B cell (primary cell): Measurements from ENCODE around the gene CYP2R1.

Source experiments
- CTCF ChIP-seq: fragments of 200-600 bp; IDR thresholded peaks from one replicate; pipeline ENCODE4 v1.8.0; 2022; ENCODE audit warnings: antibody characterized with exemption, mild to moderate bottlenecking
- EZH2 ChIP-seq: IDR thresholded peaks from 2 replicates; pipeline ENCODE4 v1.6.1; 2012; ENCODE audit warnings: borderline replicate concordance, low read depth, mild to moderate bottlenecking, moderate library complexity, low read length; ENCODE audit not compliant: insufficient read depth, poor library complexity, severe bottlenecking

- TF ChIP-seq CTCF: no peak
- TF ChIP-seq EZH2: no peak
Measured at GRCh38 chr11:14916403-14916802, 24.4 kb upstream of the CYP2R1 start.
